ENCODE measurements around the gene TBC1D22A. TPM values are rescaled to one million over a fixed set of nuclear protein-coding genes. Genes with fewer than 3 reads are reported as not detected.

Gene TBC1D22A
- total RNA-seq, 6 donors from 2014 or later, result 27.1 to 48.2 (median 35.3) TPM

DNA sequence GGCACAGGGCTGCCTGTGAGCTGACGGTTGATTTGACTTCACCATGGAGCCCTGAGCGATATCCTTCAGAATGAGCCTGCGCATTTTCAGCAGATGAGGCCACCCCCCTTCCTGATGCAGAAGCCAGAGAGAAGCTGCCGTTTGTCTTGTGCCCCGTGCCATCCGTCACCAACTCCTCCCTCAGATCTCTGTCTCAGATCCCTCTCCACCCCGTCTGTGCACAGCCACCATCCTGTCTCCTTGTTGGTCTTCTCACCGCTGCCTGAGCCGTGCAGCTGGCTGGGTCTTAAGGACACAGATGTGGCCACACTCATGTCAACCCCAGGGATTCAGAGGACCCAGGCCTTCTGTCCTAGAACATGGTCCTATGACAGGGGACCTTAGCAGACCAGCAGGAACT, 293.9 kb downstream of the TBC1D22A start:
- no peaks in the 10 kb centered on the region for H3K27me3 ChIP-seq
- WGBS, 2 donors, result 94 to 95% methylated on average over 8 to 9 of the region's 9 CpGs
- H3K27ac ChIP-seq, result no peak overlapping the region
- H3K36me3 ChIP-seq, result peaks cover 0 to 20% (median 10%) of the 10 kb centered on the region in 4 donors
- DNase-seq (no peak), ATAC-seq (ENCODE audit: low FRiP score in 2 of 2) (no peak)
- no peak overlapping the region for H3K4me3 ChIP-seq
- H3K9me3 ChIP-seq, result no peaks in the 10 kb centered on the region
- TF ChIP-seq POLR2A (IDR thresholded peaks at IDR 0.05) (no peak), EP300 (IDR thresholded peaks at IDR 0.05) (no peak), POLR2AphosphoS5 (IDR thresholded peaks at IDR 0.05) (no peak)
- TF ChIP-seq, protein P1, sequence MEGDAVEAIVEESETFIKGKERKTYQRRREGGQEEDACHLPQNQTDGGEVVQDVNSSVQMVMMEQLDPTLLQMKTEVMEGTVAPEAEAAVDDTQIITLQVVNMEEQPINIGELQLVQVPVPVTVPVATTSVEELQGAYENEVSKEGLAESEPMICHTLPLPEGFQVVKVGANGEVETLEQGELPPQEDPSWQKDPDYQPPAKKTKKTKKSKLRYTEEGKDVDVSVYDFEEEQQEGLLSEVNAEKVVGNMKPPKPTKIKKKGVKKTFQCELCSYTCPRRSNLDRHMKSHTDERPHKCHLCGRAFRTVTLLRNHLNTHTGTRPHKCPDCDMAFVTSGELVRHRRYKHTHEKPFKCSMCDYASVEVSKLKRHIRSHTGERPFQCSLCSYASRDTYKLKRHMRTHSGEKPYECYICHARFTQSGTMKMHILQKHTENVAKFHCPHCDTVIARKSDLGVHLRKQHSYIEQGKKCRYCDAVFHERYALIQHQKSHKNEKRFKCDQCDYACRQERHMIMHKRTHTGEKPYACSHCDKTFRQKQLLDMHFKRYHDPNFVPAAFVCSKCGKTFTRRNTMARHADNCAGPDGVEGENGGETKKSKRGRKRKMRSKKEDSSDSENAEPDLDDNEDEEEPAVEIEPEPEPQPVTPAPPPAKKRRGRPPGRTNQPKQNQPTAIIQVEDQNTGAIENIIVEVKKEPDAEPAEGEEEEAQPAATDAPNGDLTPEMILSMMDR (IDR thresholded peaks at IDR 0.05), result no peak
- H3K4me1 ChIP-seq, result no peaks in the 10 kb centered on the region

DNA sequence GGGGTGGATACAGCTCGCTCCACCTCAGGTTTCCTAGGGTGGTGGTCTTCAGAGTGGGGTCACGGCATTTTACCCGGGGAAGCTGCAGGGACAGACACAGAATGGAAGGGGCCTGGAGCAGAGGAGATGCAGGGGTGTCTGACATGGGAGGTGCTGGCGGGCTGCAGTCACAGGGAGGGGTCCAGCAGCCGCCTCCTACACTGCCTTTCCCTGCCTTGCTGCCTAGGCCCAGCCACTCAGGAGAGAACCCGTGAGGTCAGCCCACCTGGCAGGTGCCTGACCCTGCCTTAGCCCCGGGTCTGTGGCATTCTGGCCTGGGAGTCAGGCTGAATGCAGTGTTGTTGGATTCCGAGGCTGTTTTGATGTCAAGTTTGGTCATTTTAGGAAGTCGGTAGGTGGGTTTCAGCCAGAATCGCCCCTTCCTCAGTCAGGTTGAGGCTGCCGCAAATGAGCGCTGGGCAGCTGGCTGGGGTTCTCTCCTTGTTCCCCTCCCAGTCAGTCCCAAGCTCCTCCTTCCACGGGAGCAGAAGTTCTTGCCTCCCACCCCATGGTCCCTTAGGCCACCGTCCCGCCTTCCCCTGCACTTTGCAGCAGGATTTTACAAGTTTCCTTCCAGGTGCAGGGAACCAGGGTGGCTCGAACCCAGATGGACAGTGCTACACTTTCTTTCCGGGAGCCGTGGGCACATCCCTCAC, 294.5 kb downstream of the TBC1D22A start:
- no peaks in the 10 kb centered on the region for H3K9me3 ChIP-seq
- peaks cover 0 to 20% (median 12%) of the 10 kb centered on the region in 4 donors for H3K36me3 ChIP-seq
- H3K27ac ChIP-seq, result no peak overlapping the region
- no peak for ATAC-seq (ENCODE audit: low FRiP score in 2 of 2)
- H3K4me1 ChIP-seq, result no peaks in the 10 kb centered on the region
- no peak overlapping the region for H3K4me3 ChIP-seq
- WGBS, 2 donors, result 95% methylated on average over 13 to 18 of the region's 18 CpGs
- peak in 1 of 2 donors; percentile 54 for DNase-seq
- H3K27me3 ChIP-seq, result no peaks in the 10 kb centered on the region
- TF ChIP-seq EP300 (IDR thresholded peaks at IDR 0.05) (no peak), POLR2A (IDR thresholded peaks at IDR 0.05) (no peak), POLR2AphosphoS5 (IDR thresholded peaks at IDR 0.05) (no peak)
- TF ChIP-seq, protein P1 (IDR thresholded peaks at IDR 0.05), result no peak

DNA sequence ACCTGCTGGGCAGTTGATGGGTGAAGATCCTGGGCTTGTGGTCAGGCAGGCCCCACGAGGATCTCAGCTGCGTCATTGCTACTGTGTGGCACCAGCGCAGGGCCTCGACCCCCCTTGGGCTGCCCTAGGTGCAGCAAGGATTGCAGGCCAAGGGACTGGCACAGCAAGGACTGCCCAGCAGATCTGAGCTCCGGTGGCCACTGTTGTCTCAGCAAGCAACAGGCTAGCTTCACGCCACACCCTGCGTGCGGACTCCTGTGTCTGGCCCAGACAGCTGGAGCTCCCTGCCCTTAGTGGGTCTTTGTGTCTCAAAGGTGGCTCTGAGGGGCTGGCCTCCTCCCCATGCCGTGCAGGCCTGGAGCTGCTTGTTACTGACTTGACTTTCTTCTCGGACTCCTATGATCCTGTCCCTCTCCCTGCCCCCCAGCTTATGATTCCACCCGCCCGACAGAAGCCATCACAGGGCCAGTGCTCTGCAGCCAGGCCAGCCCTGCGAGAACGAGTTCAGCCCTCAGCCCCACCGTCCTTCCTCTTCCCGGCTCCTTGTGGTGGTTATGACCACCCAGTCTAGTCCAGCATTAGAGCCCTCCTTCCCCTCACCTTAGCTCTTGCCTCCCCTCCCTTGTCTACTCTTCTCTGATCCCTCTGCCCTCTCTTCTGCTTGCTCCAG, 295.6 kb downstream of the TBC1D22A start:
- H3K4me3 ChIP-seq, result no peak overlapping the region
- 97 to 98% methylated on average over 8 to 16 of the region's 16 CpGs for WGBS, 2 donors
- peaks cover 0 to 28% (median 13%) of the 10 kb centered on the region in 4 donors for H3K36me3 ChIP-seq
- no peak overlapping the region for H3K27ac ChIP-seq
- H3K4me1 ChIP-seq, result no peaks in the 10 kb centered on the region
- DNase-seq, result peak in 1 of 2 donors; percentile 69
- no peak for TF ChIP-seq POLR2A (IDR thresholded peaks at IDR 0.05)
- TF ChIP-seq, protein P1 (IDR thresholded peaks at IDR 0.05), result no peak
- no peak for TF ChIP-seq POLR2AphosphoS5 (IDR thresholded peaks at IDR 0.05)
- TF ChIP-seq EP300 (IDR thresholded peaks at IDR 0.05), result no peak
- H3K9me3 ChIP-seq, result no peaks in the 10 kb centered on the region
- no peaks in the 10 kb centered on the region for H3K27me3 ChIP-seq
- no peak for ATAC-seq (ENCODE audit: low FRiP score in 2 of 2)

DNA sequence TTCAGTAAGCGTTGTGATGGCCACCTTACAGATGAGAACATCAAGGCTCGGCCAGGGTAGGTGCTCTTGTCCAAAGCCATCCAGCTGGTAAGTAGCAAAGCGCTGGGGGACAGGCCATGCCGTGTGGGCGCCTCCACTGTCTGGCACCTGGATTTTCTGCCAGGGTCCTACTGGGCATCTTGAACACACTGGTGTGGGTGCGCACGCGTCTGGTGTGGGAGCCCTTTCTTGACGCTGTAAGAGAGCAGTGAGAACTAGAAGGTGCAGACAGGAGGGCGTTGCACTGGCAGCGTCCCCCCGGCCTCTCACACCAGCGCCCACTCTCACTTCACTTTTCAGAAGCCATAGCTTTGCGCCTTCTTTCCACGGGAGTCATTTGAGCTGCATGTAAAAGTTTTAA, 296.6 kb downstream of the TBC1D22A start:
- H3K9me3 ChIP-seq, result no peaks in the 10 kb centered on the region
- no peaks in the 10 kb centered on the region for H3K27me3 ChIP-seq
- 90 to 97% methylated on average over 10 to 15 of the region's 15 CpGs for WGBS, 2 donors
- H3K36me3 ChIP-seq, result peaks cover 0 to 24% (median 17%) of the 10 kb centered on the region in 4 donors
- no peak overlapping the region for H3K4me3 ChIP-seq
- H3K27ac ChIP-seq, result no peak overlapping the region
- TF ChIP-seq POLR2A (IDR thresholded peaks at IDR 0.05) (no peak), EP300 (IDR thresholded peaks at IDR 0.05) (no peak), POLR2AphosphoS5 (IDR thresholded peaks at IDR 0.05) (no peak)
- TF ChIP-seq, protein P1 (IDR thresholded peaks at IDR 0.05), result no peak
- ATAC-seq (ENCODE audit: low FRiP score in 2 of 2) (no peak), DNase-seq (peak in 1 of 2 donors; percentile 63)
- no peaks in the 10 kb centered on the region for H3K4me1 ChIP-seq

Measured in upper lobe of left lung (tissue), 6 donors.